ENCODE results near the gene LIPM.

GRCh38 chr10:88870089-88870488 is 67.6 kb downstream of the LIPM start:
- TF ChIP-seq POLR2A (IDR thresholded peaks at IDR 0.05; ENCODE audit: low read depth, low read length) (no peak), POU2F2 (IDR thresholded peaks at IDR 0.05; ENCODE audit: low read depth, low read length) (no peak)

Measured in GM12891 (cell line).